Measurements from ENCODE around the gene ELOVL5.

GRCh38 chr6:53359095-53359842 lies 10.5 kb upstream of the ELOVL5 start:
- TF ChIP-seq CTCF (IDR thresholded peaks at IDR 0.05; ENCODE audit: insufficient read depth, low read length), result no peak
- TF ChIP-seq POLR2AphosphoS5 (IDR thresholded peaks at IDR 0.05; ENCODE audit: low read depth), result peak; percentile 36; the same call in 1 of the 2 replicates
